HepG2 (cell line): ENCODE measurements around the gene BRAF. TPM values are rescaled to one million over a fixed set of nuclear protein-coding genes. Genes with fewer than 3 reads are reported as not detected.

ENCODE experiments used
- ATAC-seq: fragments of 200-7000 bp; cut with Tn5 transposase; 3 replicates; pipeline ENCODE4 v1.9.1; 2020; ENCODE audit warnings: mild to moderate bottlenecking, moderate library complexity
- BruUV-seq: library from RNA; stranded (reverse); fragments of 400-500 nt; replicated peaks from 2 replicates; lab custom pipeline; 2021; lab: Mats Ljungman, UMichigan
- CTCF ChIA-PET: fragments of 300-600 bp; formaldehyde crosslinking; extraction: SDS; loops from one replicate; lab custom pipeline; 2021; ENCODE audit warnings: low total read pairs, inconsistent platforms, low intra/inter-chr PET ratio; lab: Yijun Ruan, JAX
- POLR2A ChIA-PET: fragments of 350-600 bp; sonication (Branson Sonifier 250); formaldehyde crosslinking; loops from one replicate; lab custom pipeline; 2020; ENCODE audit warnings: antibody characterized with exemption, inconsistent platforms; lab: Yijun Ruan, JAX
- DNase-seq: peaks from one replicate; pipeline ENCODE4 v3.0.0-alpha.2; 2015; ENCODE audit warnings: low spot score
- FAIRE-seq: peaks from 3 replicates; lab custom pipeline; 2011; peaks lifted over from hg19 to GRCh38; lab: Jason Lieb, UNC
- H2AFZ ChIP-seq: one replicate; pipeline ENCODE4 v1.6.1; 2011; ENCODE audit warnings: low read length, inconsistent platforms
- H3K27ac ChIP-seq: fragments of 300-600 bp; 3 replicates; pipeline ENCODE4 v1.8.0; 2011; ENCODE audit warnings: mixed run types, mild to moderate bottlenecking, mixed read lengths, low read length, inconsistent platforms; ENCODE audit not compliant: insufficient read depth; ENCODE audit errors: extremely low read length
- H3K27me3 ChIP-seq, 2 experiments: fragments of 200-600 bp in 1 of 2; 2 replicates in 1 of 2; 3 replicates in 1 of 2; pipeline versions ENCODE4 v1.6.0 to v1.8.0; 2011; ENCODE audit warnings: low read length in 2 of 2, mild to moderate bottlenecking in 2 of 2, moderate library complexity in 2 of 2, inconsistent platforms in 1 of 2; ENCODE audit not compliant: insufficient read depth in 2 of 2, control insufficient read depth in 1 of 2
- H3K36me3 ChIP-seq, 2 experiments: fragments of 200-600 bp in 1 of 2; replicated peaks in 1 of 2; 2 replicates in 1 of 2; 3 replicates in 1 of 2; pipeline versions ENCODE4 v1.5.1 to v1.8.0; 2011; ENCODE audit warnings: low read length in 2 of 2, inconsistent platforms in 1 of 2; ENCODE audit not compliant: insufficient read depth in 2 of 2, control insufficient read depth in 1 of 2
- H3K4me1 ChIP-seq: 2 replicates; pipeline ENCODE4 v1.5.1; 2012; ENCODE audit warnings: low read length, inconsistent platforms; ENCODE audit not compliant: insufficient read depth
- H3K4me2 ChIP-seq: 2 replicates; pipeline ENCODE4 v1.6.0; 2011; ENCODE audit warnings: low read depth, low read length, inconsistent platforms
- H3K4me3 ChIP-seq, 3 experiments: fragments of 200-600 bp in 1 of 3; sonication (generic), shearing (Covaris generic) in 1 of 3; replicated peaks in 1 of 3; 2 replicates each; pipeline ENCODE4 v1.5.1; 2011 to 2016; ENCODE audit warnings: low read length in 3 of 3, inconsistent platforms in 2 of 3, low read depth in 2 of 3, mild to moderate bottlenecking in 2 of 3, control low read depth in 1 of 3, mixed read lengths in 1 of 3; ENCODE audit not compliant: insufficient read depth in 1 of 3
- H3K79me2 ChIP-seq: one replicate; pipeline ENCODE4 v1.6.1; 2011; ENCODE audit warnings: low read length, inconsistent platforms; ENCODE audit not compliant: insufficient read depth
- H3K9ac ChIP-seq: 2 replicates; pipeline ENCODE4 v1.6.0; 2011; ENCODE audit warnings: mild to moderate bottlenecking, low read depth, low read length, inconsistent platforms; ENCODE audit not compliant: insufficient read depth
- H3K9me3 ChIP-seq: 2 replicates; pipeline ENCODE4 v1.5.1; 2012; ENCODE audit warnings: mild to moderate bottlenecking, low read length
- H4K20me1 ChIP-seq: 2 replicates; pipeline ENCODE4 v1.6.0; 2011; ENCODE audit warnings: inconsistent platforms, mild to moderate bottlenecking, low read length, moderate library complexity; ENCODE audit not compliant: insufficient read depth
- FLYWCH1 ChIP-seq: sonication (generic); formaldehyde crosslinking; IDR thresholded peaks from 2 replicates; pipeline ENCODE4 v1.8.1; 2023; ENCODE audit warnings: mild to moderate bottlenecking, missing genetic modification reagents
- FOXM1 ChIP-seq: sonication (generic); formaldehyde crosslinking; IDR thresholded peaks from 2 replicates; pipeline ENCODE4 v1.5.0; 2020; ENCODE audit warnings: missing genetic modification reagents
- KLF15 ChIP-seq: sonication (generic); formaldehyde crosslinking; IDR thresholded peaks from 2 replicates; pipeline ENCODE4 v1.8.1; 2023; ENCODE audit warnings: borderline replicate concordance, mild to moderate bottlenecking, inconsistent platforms, missing genetic modification reagents, mixed read lengths
- KMT2B ChIP-seq: IDR thresholded peaks from 2 replicates; pipeline ENCODE4 v1.6.1; 2016; ENCODE audit warnings: missing genetic modification reagents, missing compliant biosample characterization
- MBD4 ChIP-seq: IDR thresholded peaks from 2 replicates; pipeline ENCODE4 v1.6.1; 2012; ENCODE audit warnings: low read length, inconsistent platforms, borderline replicate concordance
- RCOR2 ChIP-seq: IDR thresholded peaks from 2 replicates; pipeline ENCODE4 v1.6.1; 2016; ENCODE audit warnings: missing biosample characterization, missing genetic modification reagents
- SIN3B ChIP-seq: fragments of 150-350 bp; IDR thresholded peaks from 2 replicates; pipeline ENCODE4 v1.6.1; 2014; ENCODE audit warnings: low read length
- SMYD3 ChIP-seq: sonication (generic); formaldehyde crosslinking; IDR thresholded peaks from 2 replicates; pipeline ENCODE4 v1.8.1; 2023; ENCODE audit warnings: mild to moderate bottlenecking, missing genetic modification reagents
- WGBS: methylation state at CpG from one replicate; pipeline ENCODE4 v1.1.6; 2017; ENCODE audit warnings: low lambda C conversion rate; 5-methylcytosine and 5-hydroxymethylcytosine counted together
- in situ Hi-C: cut with HindIII; loops from 2 replicates; pipeline ENCODE4 v1.10.0; 2017; ENCODE audit warnings: low pct_unique_long_range_greater_than_20kb; ENCODE audit not compliant: extremely low pct_ligation_motif_present
- intact Hi-C: fragments of 100-400 bp; cut with micrococcal nuclease; formaldehyde crosslinking; loops from one replicate; pipeline ENCODE4 v1.10.0; 2022; ENCODE audit not compliant: unreplicated experiment
- polyA plus RNA-seq, 8 experiments: library from polyadenylated mRNA; depleted of rRNA in 3 of 8; stranded (reverse) in 7 of 8; unstranded in 1 of 8; fragments of >200 nt; fragmentation: Illumina TruSeq in 4 of 8; extraction: Trizol in 4 of 8; gene quantifications; 2 replicates each; pipeline versions ENCODE4 v1.2.1 to v1.2.3, GENCODE V29; 2011 to 2016; ENCODE audit warnings: low read depth in 4 of 8, missing spikeins in 1 of 8, mixed read lengths in 1 of 8; ENCODE audit not compliant: insufficient read depth in 1 of 8
- total RNA-seq, 5 experiments: library from RNA; depleted of rRNA; stranded (reverse); fragments of >200 nt; fragmentation: Illumina TruSeq; extraction: Trizol; gene quantifications; 2 replicates each; pipeline ENCODE4 v1.2.3, GENCODE V29; 2016; ENCODE audit warnings: low read depth in 1 of 5
- TF ChIP-seq, protein P1 (sequence below): sonication (generic); formaldehyde crosslinking; IDR thresholded peaks from 2 replicates; pipeline ENCODE4 v1.4.0; 2020; ENCODE audit warnings: missing genetic modification reagents
- TF ChIP-seq, protein P2 (sequence below): sonication (generic); formaldehyde crosslinking; conservative IDR thresholded peaks from 2 replicates; pipeline ENCODE4 v1.8.0; 2022; ENCODE audit warnings: missing genetic modification reagents
- TF ChIP-seq, protein P3 (sequence below): IDR thresholded peaks from 2 replicates; pipeline ENCODE4 v1.6.1; 2016; ENCODE audit warnings: missing genetic modification reagents, missing compliant biosample characterization
- TF ChIP-seq, protein P4 (sequence below): sonication (generic); formaldehyde crosslinking; IDR thresholded peaks from 2 replicates; pipeline ENCODE4 v1.4.0; 2020; ENCODE audit warnings: missing genetic modification reagents, borderline replicate concordance

The BRAF gene
- total and polyA plus RNA-seq, 2 of the 13 experiments (the other 11 are each of a cell fraction or from before 2014, with no cell fraction given) = 12.5 to 13.4 TPM

DNA sequence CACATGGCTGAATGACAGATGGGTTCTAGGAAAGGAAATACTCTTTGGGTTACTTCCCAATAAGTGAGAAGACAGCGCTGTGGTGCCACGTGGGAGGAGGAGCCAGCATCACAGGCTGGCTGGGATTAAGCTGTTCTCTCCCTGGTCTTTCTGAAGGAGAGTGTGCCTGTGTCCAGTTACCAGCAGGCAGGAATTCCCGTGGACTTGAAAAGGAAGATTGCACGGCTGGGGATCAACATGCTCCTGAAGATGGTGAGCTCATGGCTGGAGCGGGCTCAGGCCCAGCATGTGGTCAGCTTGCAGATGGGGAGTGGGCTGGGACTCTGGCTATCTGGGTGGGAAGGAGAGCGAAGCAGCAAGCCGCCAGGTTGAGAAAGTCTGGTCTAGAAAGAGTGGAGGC, 243.8 kb downstream of the BRAF start (continued):
- TF ChIP-seq SMYD3 = no peak
- TF ChIP-seq, all 625 proteins: peak for 0

DNA sequence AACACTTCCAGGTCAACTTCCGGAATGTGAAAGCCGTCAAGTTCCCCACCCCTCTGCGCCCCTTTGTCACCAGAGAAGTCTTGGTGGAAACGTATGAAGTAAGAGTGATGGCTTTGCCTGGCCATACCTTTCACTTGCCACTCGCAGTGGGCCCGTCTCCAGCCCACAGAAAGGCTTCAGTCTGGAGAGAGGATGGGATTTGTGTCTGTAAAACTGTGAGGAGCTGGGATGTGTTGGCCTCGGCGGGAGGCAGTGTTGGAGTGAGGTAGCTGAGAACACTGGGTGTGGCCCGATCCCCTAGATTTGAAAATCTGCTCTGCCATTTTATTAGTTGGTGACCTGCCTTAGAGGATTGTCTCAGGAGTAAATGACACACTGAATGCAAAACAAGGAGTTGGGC, 245.5 kb downstream of the BRAF start:
- CTCF ChIA-PET = no interaction called here
- no TSS peak for BruUV-seq
- no peaks in the 10 kb centered on the region for H3K9me3 ChIP-seq
- H3K4me3 ChIP-seq = no peak overlapping the region
- H3K36me3 ChIP-seq = peaks cover 1 to 10% of the 10 kb centered on the region in 2 experiments; a peak in 2 of 5 replicates
- H3K27me3 ChIP-seq = no peaks in the 10 kb centered on the region
- intact Hi-C loops (no loop called here), in situ Hi-C loops (loop anchor here (25.0 kb wide), 1 partner anchor 333 kb away; the partner anchor contains the start of gene MRPS33)
- no peak for ATAC-seq
- WGBS = 92% methylated on average over 9 of the region's 9 CpGs
- no peak overlapping the region for H3K4me2 ChIP-seq
- H3K27ac ChIP-seq = no peak overlapping the region
- no peaks in the 10 kb centered on the region for H3K79me2 ChIP-seq
- POLR2A ChIA-PET = no interaction called here
- H3K4me1 ChIP-seq = no peaks in the 10 kb centered on the region; the same call in 1 of the 2 replicates
- H2AFZ ChIP-seq = no peak overlapping the region
- no peaks in the 10 kb centered on the region for H4K20me1 ChIP-seq
- no peak overlapping the region for H3K9ac ChIP-seq
- no peak for DNase-seq
- FAIRE-seq = no peak
- TF ChIP-seq, protein P1, sequence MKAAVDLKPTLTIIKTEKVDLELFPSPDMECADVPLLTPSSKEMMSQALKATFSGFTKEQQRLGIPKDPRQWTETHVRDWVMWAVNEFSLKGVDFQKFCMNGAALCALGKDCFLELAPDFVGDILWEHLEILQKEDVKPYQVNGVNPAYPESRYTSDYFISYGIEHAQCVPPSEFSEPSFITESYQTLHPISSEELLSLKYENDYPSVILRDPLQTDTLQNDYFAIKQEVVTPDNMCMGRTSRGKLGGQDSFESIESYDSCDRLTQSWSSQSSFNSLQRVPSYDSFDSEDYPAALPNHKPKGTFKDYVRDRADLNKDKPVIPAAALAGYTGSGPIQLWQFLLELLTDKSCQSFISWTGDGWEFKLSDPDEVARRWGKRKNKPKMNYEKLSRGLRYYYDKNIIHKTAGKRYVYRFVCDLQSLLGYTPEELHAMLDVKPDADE (CRISPR knock-in tag) = no peak
- TF ChIP-seq, protein P2, sequence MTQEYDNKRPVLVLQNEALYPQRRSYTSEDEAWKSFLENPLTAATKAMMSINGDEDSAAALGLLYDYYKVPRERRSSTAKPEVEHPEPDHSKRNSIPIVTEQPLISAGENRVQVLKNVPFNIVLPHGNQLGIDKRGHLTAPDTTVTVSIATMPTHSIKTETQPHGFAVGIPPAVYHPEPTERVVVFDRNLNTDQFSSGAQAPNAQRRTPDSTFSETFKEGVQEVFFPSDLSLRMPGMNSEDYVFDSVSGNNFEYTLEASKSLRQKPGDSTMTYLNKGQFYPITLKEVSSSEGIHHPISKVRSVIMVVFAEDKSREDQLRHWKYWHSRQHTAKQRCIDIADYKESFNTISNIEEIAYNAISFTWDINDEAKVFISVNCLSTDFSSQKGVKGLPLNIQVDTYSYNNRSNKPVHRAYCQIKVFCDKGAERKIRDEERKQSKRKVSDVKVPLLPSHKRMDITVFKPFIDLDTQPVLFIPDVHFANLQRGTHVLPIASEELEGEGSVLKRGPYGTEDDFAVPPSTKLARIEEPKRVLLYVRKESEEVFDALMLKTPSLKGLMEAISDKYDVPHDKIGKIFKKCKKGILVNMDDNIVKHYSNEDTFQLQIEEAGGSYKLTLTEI (CRISPR knock-in tag) = no peak
- TF ChIP-seq SIN3B (no peak), KLF15 (no peak), FLYWCH1 (no peak), RCOR2 (CRISPR knock-in tag) (no peak), MBD4 (no peak), KMT2B (no peak), FOXM1 (CRISPR knock-in tag) (no peak)
- TF ChIP-seq, protein P3, sequence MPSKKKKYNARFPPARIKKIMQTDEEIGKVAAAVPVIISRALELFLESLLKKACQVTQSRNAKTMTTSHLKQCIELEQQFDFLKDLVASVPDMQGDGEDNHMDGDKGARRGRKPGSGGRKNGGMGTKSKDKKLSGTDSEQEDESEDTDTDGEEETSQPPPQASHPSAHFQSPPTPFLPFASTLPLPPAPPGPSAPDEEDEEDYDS (CRISPR knock-in tag) = no peak
- TF ChIP-seq, protein P4, sequence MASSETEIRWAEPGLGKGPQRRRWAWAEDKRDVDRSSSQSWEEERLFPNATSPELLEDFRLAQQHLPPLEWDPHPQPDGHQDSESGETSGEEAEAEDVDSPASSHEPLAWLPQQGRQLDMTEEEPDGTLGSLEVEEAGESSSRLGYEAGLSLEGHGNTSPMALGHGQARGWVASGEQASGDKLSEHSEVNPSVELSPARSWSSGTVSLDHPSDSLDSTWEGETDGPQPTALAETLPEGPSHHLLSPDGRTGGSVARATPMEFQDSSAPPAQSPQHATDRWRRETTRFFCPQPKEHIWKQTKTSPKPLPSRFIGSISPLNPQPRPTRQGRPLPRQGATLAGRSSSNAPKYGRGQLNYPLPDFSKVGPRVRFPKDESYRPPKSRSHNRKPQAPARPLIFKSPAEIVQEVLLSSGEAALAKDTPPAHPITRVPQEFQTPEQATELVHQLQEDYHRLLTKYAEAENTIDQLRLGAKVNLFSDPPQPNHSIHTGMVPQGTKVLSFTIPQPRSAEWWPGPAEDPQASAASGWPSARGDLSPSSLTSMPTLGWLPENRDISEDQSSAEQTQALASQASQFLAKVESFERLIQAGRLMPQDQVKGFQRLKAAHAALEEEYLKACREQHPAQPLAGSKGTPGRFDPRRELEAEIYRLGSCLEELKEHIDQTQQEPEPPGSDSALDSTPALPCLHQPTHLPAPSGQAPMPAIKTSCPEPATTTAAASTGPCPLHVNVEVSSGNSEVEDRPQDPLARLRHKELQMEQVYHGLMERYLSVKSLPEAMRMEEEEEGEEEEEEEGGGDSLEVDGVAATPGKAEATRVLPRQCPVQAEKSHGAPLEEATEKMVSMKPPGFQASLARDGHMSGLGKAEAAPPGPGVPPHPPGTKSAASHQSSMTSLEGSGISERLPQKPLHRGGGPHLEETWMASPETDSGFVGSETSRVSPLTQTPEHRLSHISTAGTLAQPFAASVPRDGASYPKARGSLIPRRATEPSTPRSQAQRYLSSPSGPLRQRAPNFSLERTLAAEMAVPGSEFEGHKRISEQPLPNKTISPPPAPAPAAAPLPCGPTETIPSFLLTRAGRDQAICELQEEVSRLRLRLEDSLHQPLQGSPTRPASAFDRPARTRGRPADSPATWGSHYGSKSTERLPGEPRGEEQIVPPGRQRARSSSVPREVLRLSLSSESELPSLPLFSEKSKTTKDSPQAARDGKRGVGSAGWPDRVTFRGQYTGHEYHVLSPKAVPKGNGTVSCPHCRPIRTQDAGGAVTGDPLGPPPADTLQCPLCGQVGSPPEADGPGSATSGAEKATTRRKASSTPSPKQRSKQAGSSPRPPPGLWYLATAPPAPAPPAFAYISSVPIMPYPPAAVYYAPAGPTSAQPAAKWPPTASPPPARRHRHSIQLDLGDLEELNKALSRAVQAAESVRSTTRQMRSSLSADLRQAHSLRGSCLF = no peak
